NAMALWA (cell line): ENCODE results near the gene POLR2C.

Experiments used
- DNase-seq: peaks from one replicate; pipeline ENCODE4 v3.0.0-alpha.2; 2015; ENCODE audit warnings: low spot score

POLR2C gene

DNA sequence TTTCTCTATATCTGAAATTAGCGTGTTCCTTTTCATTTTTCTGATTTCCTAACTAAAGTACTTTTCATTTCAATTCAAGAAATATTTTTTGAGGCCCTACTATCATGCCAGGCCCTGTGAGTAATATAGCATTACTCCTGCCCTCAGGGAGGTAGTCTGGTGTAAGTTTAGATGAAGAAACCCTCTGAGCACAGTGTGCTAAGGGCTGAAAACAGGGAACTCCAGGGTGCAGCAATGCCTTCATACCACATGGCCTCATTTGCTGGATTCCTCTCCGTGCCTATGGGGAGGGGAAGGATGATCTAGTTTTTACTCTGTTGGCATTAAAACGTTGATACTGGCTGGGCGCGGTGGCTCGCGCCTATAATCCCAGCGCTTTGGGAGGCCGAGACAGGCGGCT is 10.5 kb upstream of the POLR2C start:
- no peak for DNase-seq

DNA sequence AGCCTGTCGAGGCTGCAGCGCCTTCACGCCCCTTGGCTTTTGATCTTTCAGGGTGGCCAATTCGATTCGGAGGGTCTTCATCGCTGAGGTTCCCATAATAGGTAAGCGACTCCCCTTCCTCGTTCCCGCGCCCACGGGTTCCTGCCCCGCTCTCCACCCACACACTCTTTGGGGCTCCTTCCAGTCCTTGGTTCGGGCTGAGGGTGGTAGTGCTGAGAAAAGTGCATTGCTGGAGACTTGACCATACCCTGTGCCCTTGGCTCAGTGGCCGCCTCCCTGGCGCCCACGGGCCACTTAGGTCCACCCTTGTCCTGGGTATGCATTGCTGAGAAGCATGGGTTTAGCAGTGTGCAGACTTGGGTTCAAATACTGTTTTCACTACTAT is 491 bp downstream of the POLR2C start:
- DNase-seq: no peak

DNA sequence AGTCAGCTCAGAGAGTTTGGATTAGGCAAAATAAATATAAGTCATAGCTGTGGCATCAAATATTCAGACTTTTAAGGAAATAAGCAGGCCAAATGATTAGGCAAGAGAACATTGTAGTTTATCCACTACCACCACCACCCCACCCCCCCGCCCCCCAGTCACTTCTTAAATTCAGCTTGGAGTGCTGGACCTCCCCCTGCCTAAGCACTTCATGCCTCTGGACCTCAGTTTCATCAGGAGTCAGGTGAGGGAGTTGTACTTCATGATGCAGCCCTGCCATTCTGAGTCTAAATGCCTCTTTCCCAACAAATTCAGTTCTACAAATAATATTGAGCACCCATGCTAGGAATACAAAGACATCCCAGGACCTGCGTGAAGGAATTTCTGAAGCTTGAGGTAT is 2.0 kb downstream of the POLR2C start:
- DNase-seq: no peak

DNA sequence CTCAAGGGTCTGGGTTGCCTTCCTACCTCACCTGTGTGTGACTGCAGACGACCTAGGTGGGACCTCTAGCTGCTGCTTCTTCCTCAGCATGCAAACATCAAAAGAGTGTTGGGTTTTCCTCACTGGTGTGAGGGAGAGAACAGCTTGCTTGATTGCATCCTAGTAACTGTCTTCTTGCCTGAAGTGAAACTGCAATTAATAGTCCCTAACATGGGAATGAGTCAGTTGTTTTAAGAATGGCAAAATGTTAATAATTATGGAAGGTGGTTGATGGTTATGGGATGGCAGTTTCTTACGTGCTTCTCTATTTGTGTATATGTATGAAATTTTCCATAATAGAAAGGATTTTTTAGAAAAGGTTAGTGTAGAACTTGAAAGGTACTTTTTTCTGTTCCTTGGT is 5.9 kb downstream of the POLR2C start:
- DNase-seq: no peak

DNA sequence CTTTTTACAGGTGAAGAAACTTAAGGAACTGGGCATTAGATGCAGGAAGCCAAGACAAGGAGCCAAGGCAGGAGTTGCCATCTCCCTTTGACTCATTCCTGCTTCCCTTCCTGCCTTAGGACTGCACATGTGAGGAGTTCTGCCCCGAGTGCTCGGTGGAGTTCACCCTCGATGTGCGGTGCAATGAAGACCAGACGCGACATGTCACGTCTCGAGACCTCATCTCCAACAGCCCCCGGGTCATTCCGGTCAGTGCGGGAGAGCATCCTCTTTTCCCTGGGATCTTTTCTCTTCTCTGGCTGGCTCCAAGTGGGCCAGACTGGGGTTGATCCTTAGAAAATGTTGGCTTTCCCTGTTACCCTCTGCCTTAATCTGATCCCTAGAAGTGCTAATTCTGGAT is 6.6 kb downstream of the POLR2C start:
- DNase-seq: no peak

DNA sequence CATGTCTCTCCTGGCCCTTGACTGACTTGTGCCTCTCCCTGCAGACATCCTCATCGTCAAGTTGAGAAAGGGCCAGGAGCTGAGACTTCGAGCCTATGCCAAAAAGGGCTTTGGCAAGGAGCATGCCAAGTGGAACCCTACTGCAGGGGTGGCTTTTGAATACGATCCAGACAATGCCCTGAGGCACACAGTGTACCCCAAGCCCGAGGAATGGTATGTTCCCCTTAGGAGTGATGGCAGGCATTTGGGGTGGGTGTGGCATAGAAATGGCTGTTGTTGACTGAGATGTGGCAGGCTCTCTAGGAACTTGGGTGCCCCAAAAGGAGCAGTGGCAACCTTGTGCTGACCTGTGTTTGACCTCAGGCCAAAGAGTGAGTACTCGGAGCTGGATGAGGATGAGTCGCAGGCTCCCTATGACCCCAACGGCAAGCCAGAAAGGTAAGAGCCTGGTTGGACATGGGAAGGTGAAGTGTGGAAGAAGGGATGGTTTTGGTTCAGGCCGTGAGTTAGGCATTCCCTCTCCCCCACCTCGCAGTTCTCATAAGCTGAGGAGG is 7.5 kb downstream of the POLR2C start:
- DNase-seq: no peak

DNA sequence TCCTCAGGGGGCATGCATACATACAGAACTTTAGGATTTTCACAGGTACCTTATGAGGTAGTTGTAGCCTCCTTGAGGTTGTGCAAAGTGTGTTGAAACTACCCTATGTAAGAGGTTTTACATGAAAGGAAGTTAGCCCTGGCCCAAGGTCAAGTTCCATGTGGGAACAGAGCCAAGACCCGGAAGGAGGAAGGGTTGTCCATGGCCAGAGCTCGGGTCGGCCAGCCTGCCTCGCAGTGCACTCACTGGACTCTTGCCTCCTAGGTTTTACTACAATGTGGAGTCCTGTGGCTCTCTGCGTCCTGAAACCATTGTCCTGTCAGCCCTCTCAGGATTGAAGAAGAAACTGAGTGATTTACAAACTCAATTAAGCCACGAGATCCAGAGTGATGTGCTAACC is 8.2 kb downstream of the POLR2C start:
- DNase-seq: no peak

DNA sequence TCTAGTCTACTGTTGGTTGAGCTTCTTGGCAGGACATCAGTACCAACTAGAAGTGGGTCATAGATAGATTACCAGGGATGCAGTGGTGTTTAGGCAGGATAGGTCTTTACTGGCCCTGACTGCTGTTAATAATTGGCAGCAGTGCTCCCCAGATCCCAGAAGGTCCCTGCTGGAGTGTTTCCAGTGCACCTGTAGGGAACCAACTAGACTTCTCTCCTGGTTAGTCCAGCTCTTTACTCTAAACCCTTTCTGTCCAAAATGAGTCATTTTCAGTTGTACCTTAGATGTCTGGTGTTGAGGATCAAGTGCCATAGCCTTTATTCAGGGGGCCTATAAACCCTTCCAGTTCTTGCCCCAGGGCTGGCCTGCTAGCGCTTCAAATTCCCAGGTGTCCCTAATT is 8.7 kb downstream of the POLR2C start:
- DNase-seq: no peak

DNA sequence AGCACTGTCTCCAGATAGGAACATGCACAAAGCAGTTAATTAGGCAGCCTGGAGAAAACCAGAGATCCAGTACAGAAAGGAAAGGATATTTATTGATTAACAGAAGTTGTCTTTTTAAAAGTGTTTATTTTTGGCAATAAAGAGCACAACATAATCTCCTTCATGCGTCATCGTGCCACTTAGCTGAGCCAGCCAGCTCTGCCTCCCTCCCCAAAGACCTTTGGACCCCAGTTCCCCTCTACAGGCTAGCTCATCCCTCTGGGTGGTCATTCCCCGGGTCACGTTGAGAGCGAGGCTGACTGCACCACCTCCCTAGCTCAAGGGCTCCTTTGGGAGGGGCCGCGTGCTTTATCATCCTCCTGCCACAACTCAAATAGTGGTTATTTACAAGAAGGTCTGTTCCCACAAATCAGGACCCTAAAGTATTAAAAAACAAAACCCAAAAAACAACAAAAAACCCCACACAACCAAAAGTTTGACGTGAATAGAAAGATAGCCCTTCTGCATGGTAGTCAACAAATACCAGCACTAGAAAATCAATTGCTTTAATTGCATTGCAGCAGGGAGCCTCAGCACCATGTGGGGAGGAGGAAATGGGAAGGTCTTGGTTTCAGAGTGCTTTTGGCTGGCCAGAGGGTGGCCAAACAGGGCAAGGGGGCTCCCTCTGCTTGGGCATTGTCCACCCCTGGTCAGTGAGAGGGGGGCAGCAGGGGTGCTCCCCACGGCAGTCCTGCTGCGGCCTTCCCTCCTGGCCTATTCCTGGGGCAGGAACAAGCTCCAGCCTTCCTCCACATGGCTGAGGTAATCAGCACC is 9.6 kb downstream of the POLR2C start:
- no peak for DNase-seq

DNA sequence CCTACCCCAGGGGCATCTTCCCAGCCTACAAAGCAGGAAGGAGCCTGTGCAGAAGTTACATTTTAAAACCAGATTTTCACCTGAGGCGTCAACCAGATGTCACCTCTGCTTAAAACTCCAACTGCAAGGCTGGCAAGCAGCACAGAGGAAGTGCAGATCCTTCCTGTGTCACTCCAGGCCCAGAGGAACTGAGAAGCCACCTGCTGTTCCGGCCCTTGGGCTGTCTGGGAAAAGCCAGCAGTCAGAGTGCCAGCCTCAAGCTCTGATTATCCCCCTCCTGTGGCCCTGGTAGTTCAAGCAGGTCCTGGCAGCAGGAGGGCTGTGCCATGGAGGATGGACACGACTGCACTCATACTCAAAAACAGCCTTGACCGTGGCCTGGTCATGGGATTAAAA is 10.2 kb downstream of the POLR2C start:
- DNase-seq: no peak

DNA sequence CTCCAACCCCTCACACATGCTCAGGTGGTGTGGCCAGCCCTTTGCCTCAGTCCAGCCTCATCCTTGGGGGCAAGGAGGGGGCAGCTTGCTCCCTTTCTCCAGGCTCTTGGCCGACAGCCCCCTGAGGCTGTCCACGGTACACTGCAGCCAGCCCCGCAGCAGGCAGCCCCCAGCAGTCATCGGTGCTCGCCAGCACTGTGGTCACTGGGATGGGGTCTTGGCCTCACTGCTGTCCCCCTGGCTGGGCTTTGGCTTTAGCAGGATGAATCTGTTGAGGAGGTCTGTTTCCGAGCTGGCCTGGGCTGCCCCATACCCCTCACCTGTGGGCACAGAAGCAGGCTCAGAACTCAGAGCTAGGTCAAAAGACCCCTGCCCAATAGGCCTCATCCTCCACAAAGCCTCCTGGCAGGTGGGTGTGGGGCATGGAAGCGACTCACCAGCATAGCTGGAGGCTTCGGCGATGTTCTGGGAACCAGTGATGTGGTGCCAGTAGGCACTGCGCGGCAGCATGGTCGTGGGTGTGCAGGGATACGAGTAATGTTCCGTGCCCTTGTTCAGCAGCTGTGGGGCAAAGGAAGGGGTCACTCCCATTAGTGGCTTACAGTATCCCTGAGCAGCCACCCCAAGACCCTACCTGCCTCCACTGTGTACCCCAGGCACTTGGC is 10.8 kb downstream of the POLR2C start:
- no peak for DNase-seq

DNA sequence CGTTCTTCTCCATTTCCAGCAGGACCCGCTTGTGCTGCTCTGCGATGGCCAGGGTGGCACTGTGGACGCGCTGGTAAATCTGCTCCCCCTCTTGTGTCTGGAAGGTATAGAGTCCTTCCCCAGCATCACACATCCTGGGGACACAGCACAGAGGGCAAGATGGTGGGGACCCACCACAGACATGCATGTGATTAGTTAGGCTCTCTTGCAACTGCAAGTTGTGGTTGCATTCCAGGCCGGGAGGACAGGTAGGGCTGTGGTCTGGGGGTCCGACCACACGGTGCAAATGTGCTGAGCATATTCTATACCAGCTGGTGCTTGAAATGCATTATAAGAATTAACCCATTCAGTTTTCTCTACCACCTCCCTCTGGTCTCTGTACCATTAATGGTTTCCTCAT is 11.4 kb downstream of the POLR2C start:
- DNase-seq: no peak

DNA sequence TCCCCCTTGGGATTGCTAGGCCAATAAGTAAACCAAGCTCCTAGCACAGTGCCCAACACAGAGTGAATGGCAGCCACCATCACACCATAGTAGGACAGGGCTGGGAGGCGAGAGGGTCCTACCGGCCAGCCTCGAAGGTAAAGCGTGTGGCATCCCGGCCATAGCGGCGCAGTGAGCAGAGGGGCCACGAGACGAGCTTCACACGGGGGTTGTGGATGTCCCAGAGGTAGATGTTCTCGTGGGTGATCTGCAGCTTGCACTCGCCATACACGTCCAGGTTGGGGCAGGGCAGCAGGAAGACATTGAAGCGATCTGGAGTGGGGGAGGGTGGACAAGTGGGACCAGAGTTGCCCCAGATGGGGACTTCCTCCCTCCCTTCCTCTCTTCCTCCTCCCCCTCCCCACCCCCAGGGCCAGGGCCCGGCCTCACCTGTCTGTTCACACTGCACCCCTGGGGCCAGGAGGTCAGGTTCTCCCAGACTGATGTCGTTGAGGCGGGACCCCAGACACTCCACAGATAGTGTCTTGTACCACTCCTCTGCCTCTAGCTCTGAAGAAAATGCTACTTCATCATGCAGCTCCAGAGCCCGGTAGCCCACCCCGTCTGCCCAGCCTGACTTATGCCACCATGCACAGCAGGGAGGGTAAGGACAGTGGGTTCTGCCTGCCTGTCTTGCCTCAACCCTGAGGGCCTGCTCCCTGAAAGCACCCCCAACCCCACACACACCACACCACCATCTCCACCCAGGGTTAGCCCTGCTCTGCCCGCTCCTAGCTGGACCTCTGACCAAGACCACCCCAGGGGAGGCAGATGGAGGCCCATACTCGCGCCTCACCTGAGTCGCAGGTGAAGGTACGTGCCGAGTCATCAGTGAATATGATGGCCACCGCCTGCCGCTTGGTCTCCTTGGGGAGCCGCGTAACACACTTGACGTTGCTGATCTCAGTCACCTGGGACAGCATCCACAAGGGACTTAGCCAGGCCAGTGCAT is 12.5 kb downstream of the POLR2C start:
- DNase-seq: no peak

DNA sequence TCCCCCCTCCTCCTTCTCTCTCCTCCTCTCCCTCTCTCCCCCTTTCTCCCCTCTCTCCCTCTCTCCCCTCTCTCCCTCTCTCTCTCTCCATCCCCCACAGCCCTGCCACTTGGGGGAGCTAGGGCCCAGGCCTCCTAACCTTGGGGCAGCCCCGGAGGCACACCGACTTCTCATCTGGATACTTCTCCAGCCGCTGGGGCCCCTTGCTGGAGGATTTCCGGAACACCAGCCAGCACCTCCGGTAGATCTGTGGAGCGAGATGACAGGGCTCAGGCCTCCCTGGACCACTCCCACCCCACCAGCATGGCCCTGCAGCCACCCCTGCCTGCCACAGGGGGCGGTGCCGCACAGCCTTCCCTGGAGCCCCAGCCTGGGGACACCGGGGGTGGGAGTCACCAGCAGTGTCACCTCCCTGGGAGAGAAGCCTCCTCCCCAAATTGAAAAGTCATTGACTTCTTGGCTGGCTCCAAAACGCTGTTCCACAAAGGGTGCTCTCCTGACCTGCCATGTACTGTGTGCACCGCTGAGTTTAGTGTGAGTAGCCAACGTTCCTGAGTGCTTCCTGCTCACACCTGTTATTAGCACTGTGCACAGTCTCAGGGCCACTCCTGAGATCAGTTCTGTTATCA is 13.3 kb downstream of the POLR2C start:
- peak; percentile 82 for DNase-seq

DNA sequence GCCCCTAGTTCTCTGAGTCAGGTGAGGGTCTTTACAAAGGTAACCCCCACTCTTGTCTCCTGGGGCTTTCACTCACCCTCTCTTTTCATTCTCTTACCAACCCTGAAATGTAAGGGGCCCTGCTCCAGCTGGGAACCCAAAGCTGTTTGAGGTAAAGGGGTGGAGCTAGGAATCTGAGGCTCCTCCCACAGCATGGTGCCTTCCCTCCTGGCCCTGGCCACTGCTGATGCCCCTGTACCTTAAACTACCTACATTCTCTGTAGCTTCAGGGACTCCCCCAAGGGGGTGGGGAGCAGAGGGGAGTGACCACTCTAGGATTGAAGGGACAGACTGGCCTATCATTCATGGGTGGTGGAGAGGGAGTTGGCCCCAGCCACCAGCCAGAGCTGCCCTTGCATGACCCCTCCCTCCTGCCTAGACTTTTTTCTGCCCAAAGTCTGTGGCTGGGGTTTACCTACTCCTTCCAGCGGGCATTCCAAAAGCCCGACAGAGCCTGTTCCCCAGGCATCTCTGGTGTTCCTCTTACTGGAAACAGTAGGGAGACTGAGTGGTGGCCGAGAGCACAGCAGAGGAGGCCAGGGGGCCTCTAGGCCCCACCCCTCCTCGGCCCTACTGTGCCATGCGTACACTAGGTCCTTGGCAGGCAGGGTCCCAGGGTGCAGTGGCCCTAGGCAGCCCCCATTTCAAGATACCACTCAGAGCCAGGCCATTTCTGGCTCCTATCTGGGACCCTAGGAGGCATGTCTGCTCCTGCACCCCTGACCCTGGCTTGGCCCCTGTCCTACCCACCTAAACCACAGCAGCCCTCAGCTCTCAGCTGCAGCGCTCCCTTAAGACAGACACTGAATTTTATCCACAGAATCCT is 14.3 kb downstream of the POLR2C start:
- peak; percentile 29 for DNase-seq

DNA sequence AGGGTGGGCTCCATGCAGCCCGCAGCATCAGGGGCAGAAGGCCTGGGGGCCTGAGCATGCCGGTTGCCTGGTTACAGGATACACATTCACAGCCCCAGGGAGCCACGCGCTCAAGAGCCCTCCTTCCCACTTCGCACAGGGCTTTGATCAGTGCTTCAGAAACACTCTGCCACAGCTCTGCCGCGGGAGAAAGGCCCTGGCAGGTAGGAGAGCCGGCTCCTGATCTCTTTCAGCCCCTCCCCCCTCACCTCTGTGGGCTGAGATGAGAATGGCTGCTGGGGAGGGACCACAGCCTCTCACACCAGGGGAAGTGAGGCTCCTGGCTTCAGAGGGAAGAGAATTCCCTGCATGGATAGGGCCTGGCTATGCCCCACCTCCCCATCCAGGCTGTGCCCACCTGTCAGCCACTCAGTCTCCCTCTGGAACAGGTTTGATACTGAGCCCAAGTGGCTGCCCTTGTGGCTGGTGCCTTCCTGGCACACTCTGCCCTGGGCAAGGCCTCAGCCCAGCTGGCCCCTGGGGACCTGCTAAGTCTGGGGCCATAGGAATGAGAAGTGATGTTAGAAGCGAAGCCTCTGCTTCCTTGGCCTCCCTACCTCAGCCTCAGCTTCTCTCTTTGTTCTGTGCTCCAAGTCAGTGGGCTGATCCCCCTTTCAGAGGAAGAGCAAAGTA is 15.2 kb downstream of the POLR2C start:
- DNase-seq: no peak

DNA sequence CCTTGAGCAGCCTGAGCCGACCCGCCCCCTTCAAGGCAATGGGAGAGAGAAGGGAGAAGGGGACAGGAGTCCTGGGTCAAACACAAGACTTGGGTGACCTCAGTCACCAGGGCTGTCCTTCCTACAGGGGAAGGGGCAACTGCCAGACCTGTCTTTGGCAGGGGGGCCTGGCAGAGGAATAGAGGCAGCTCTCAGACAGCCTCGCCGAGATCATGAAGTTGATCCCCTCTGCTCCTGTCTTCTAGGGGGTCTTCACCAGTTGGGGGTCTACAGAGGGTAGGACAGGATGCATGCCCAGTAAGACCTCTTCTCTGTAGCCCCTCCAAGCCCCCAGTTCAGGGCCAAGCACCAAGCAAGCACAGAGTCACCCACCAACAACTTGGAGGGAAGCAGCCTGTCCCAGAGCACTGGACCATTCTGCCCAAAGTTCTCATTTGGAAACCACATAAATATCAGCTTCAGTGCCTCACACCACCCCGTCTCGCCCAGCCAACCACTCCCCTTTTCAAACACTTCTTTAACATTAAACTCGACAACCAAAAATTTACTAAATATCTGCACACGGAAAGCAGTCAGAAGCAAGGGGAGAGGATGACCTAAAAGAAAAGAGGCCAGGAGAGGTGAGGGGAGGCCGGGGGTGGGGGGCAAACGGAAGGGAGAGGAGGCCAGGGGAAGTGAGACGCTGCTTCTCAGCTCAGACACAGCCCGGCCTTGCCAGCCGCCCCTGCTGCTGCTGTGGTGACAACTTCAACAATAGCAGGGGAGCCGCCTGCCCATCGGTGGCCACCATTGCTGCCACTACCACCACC is 16.1 kb downstream of the POLR2C start:
- DNase-seq: no peak

DNA sequence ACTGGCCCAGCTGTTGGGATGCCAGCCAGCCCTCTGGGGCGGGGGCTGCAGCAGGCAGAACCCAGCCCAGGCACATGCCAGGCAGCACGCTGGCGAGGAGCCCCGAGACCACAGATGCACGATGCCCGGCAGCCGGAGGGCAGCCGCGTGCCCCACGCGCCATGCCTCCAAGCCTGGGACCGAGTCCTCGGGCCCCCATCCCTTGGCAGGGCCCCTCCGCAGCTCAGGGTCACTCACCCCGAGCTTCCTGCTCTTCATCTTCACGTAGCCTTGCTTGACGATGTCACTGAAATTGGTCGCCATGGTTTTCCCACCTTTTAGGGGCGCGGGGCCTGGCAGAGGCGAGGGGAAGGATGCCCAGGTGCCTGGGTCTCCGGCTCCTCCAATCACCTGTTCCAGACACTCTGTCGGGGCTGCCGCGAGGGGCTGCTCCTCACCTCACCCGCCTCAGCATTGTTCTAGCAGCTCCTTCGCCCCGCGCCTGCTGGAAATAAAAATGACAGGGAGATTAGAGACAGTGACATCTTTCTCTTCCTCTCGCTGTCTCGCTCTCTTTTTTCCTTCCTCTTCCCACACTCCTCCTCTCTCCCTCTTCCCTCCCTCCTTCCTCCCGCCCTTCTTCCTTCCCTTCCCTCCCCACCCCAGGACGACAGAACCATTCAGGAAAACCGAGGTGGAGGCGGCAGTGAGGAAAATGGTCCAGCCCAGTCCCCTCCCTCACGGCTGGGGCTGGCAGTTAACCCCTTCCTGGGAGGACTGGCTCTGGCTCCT is 16.9 kb downstream of the POLR2C start:
- no peak for DNase-seq
